Measurements from ENCODE around the gene MAN1B1.
"Not testable (repeated sequence)": the region's sequence is repeated elsewhere in the genome, so short reads cannot be mapped to it uniquely, and the experiment has no call there.

MAN1B1 gene

GRCh38 chr9:137112564-137113384, 26.0 kb downstream of the MAN1B1 start:
- DNase-seq: no peak

GRCh38 chr9:137113385-137114159, 26.8 kb downstream of the MAN1B1 start:
- no peak for DNase-seq

GRCh38 chr9:137114220-137114612, 27.4 kb downstream of the MAN1B1 start:
- DNase-seq: no peak

- DNase-seq: no peak
Observed at GRCh38 chr9:137114613-137115393, 28.0 kb downstream of the MAN1B1 start, which contains the start of gene DPP7. Gene DPP7 (minus strand): TSS chr9:137114733. CDS start chr9:137114713, 20 bp downstream.

- DNase-seq: no peak
Observed at GRCh38 chr9:137115394-137116026, 28.7 kb downstream of the MAN1B1 start.

- DNase-seq: no peak
Observed at GRCh38 chr9:137116027-137116507, 29.3 kb downstream of the MAN1B1 start.

- DNase-seq: no peak
Observed at GRCh38 chr9:137116728-137117127, 29.9 kb downstream of the MAN1B1 start.

GRCh38 chr9:137117269-137117731, 30.5 kb downstream of the MAN1B1 start:
- DNase-seq: no peak

- DNase-seq: not testable (repeated sequence)
Observed at GRCh38 chr9:137118092-137118603, 31.4 kb downstream of the MAN1B1 start.

- not testable (repeated sequence) for DNase-seq
Observed at GRCh38 chr9:137121927-137122795, 35.4 kb downstream of the MAN1B1 start.

GRCh38 chr9:137122796-137123467, 36.1 kb downstream of the MAN1B1 start:
- not testable (repeated sequence) for DNase-seq

GRCh38 chr9:137123468-137123837, 36.7 kb downstream of the MAN1B1 start:
- DNase-seq: no peak

- DNase-seq: not testable (repeated sequence)
Observed at GRCh38 chr9:137123952-137124462, 37.2 kb downstream of the MAN1B1 start.

- DNase-seq: no peak
Observed at GRCh38 chr9:137126786-137127185, 40.0 kb downstream of the MAN1B1 start.

- DNase-seq: no peak
Observed at GRCh38 chr9:137127301-137128157, 40.7 kb downstream of the MAN1B1 start.

GRCh38 chr9:137128158-137128861, 41.5 kb downstream of the MAN1B1 start:
- DNase-seq: no peak

GRCh38 chr9:137128862-137129455, 42.2 kb downstream of the MAN1B1 start:
- no peak for DNase-seq

All from GOT3 (cell line).